GM12878 (cell line): ENCODE data around the gene CLEC14A. TPM values are rescaled to one million over a fixed set of nuclear protein-coding genes. Genes with fewer than 3 reads are reported as not detected.

Experiments
- ATAC-seq: fragments of 200-7000 bp; cut with Tn5 transposase; 3 replicates; pipeline ENCODE4 v1.9.1; 2020; ENCODE audit warnings: mild to moderate bottlenecking, moderate library complexity
- BruUV-seq: library from RNA; stranded (reverse); fragments of 400-500 nt; replicated peaks from 2 replicates; lab custom pipeline; 2021; lab: Mats Ljungman, UMichigan
- CTCF ChIA-PET: fragments of 300-600 bp; sonication (Branson Sonifier 250); formaldehyde crosslinking; extraction: SDS; loops from one replicate; lab custom pipeline; 2021; ENCODE audit warnings: inconsistent platforms; lab: Yijun Ruan, JAX
- POLR2A ChIA-PET: fragments of 350-600 bp; formaldehyde crosslinking; extraction: SDS; loops from one replicate; lab custom pipeline; 2021; ENCODE audit warnings: inconsistent platforms; lab: Charles Lee
- RAD21 ChIA-PET: fragments of 300-600 bp; sonication (Branson Sonifier 250); formaldehyde crosslinking; loops from one replicate; lab custom pipeline; 2023; ENCODE audit warnings: antibody characterized with exemption; ENCODE audit not compliant: unreplicated experiment; lab: Charles Lee
- SMC1A ChIA-PET: fragments of 300-600 bp; sonication (Branson Sonifier 250); formaldehyde crosslinking; loops from one replicate; lab custom pipeline; 2023; ENCODE audit not compliant: unreplicated experiment, uncharacterized antibody; lab: Charles Lee
- DNase-seq: peaks from one replicate; pipeline ENCODE4 v3.0.0-alpha.2; 2011; ENCODE audit warnings: low read depth, low spot score
- FAIRE-seq: peaks from 3 replicates; lab custom pipeline; 2011; peaks lifted over from hg19 to GRCh38; lab: Jason Lieb, UNC
- H2AFZ ChIP-seq: 2 replicates; pipeline ENCODE4 v1.6.0; 2011; ENCODE audit warnings: low read depth, low read length, control low read depth; ENCODE audit not compliant: control insufficient read depth
- H3K27ac ChIP-seq: 2 replicates; pipeline ENCODE4 v1.5.1; 2011; ENCODE audit warnings: control low read depth; ENCODE audit not compliant: control insufficient read depth, insufficient read depth
- H3K27me3 ChIP-seq, 2 experiments: replicated peaks in 1 of 2; 2 replicates each; pipeline versions ENCODE4 v1.6.0 to v1.6.1; 2011; ENCODE audit warnings: low read length in 1 of 2; ENCODE audit not compliant: control insufficient read depth in 2 of 2, insufficient read depth in 2 of 2
- H3K36me3 ChIP-seq, 2 experiments: 2 replicates each; pipeline ENCODE4 v1.5.1; 2011; ENCODE audit warnings: low read length in 1 of 2; ENCODE audit not compliant: control insufficient read depth in 2 of 2, insufficient read depth in 2 of 2
- H3K4me1 ChIP-seq: 2 replicates; pipeline ENCODE4 v1.6.1; 2011; ENCODE audit warnings: mild to moderate bottlenecking, low read length, moderate library complexity, mixed read lengths; ENCODE audit not compliant: control insufficient read depth, insufficient read depth
- H3K4me2 ChIP-seq: 2 replicates; pipeline ENCODE4 v1.6.0; 2011; ENCODE audit warnings: control low read depth; ENCODE audit not compliant: control insufficient read depth, insufficient read depth
- H3K4me3 ChIP-seq: fragments of 200-600 bp; sonication (generic); 2 replicates; pipeline ENCODE4 v1.5.1; 2016
- H3K79me2 ChIP-seq: 2 replicates; pipeline ENCODE4 v1.6.0; 2011; ENCODE audit warnings: low read length; ENCODE audit not compliant: control insufficient read depth, insufficient read depth
- H3K9ac ChIP-seq: 2 replicates; pipeline ENCODE4 v1.8.0; 2011; ENCODE audit warnings: low read length, control low read depth, mixed read lengths; ENCODE audit not compliant: control insufficient read depth, insufficient read depth
- H3K9me3 ChIP-seq: replicated peaks from 3 replicates; pipeline ENCODE4 v1.5.1; 2011; ENCODE audit warnings: mild to moderate bottlenecking, low read length; ENCODE audit not compliant: control insufficient read depth, insufficient read depth
- H4K20me1 ChIP-seq: 2 replicates; pipeline ENCODE4 v1.6.0; 2011; ENCODE audit not compliant: control insufficient read depth, insufficient read depth
- CHD2 ChIP-seq: IDR thresholded peaks from 2 replicates; pipeline ENCODE4 v1.6.1; 2011; ENCODE audit warnings: low read depth, low read length, improper control_type of control experiment, borderline replicate concordance
- CREB1 ChIP-seq: IDR thresholded peaks from 2 replicates; pipeline ENCODE4 v1.6.1; 2012; ENCODE audit warnings: low read depth, mild to moderate bottlenecking, inconsistent platforms
- ETV6 ChIP-seq, 2 experiments: fragments of 450-650 bp in 1 of 2; IDR thresholded peaks in 1 of 2; conservative IDR thresholded peaks in 1 of 2; 2 replicates each; pipeline ENCODE4 v1.6.1; 2014; ENCODE audit warnings: antibody characterized with exemption in 1 of 2, borderline replicate concordance in 1 of 2, low read depth in 1 of 2, mild to moderate bottlenecking in 1 of 2, moderate library complexity in 1 of 2
- IKZF2 ChIP-seq, 2 experiments: fragments of 450-650 bp; IDR thresholded peaks; 2 replicates each; pipeline ENCODE4 v1.6.1; 2017; ENCODE audit warnings: mild to moderate bottlenecking in 2 of 2, moderate library complexity in 2 of 2
- MEF2A ChIP-seq: IDR thresholded peaks from 2 replicates; pipeline ENCODE4 v1.6.1; 2011; ENCODE audit warnings: low read depth, mild to moderate bottlenecking, low read length, moderate library complexity; ENCODE audit not compliant: insufficient read depth
- NR2C1 ChIP-seq: fragments of 450-650 bp; IDR thresholded peaks from 2 replicates; pipeline ENCODE4 v1.6.1; 2017; ENCODE audit warnings: antibody characterized with exemption, mild to moderate bottlenecking, moderate library complexity
- NR2F1 ChIP-seq: fragments of 450-650 bp; conservative IDR thresholded peaks from 2 replicates; pipeline ENCODE4 v1.6.1; 2017; ENCODE audit warnings: mild to moderate bottlenecking
- PML ChIP-seq: IDR thresholded peaks from 2 replicates; pipeline ENCODE4 v1.6.1; 2012; ENCODE audit warnings: low read length, inconsistent platforms
- POLR2AphosphoS2 ChIP-seq: IDR thresholded peaks from 2 replicates; pipeline ENCODE4 v1.6.1; 2011; ENCODE audit warnings: low read depth, mild to moderate bottlenecking, low read length, improper control_type of control experiment, moderate library complexity
- SPI1 ChIP-seq: IDR thresholded peaks from 2 replicates; pipeline ENCODE4 v1.6.1; 2011; ENCODE audit warnings: low read depth, mild to moderate bottlenecking, low read length, moderate library complexity, borderline replicate concordance; ENCODE audit not compliant: insufficient read depth
- ZNF622 ChIP-seq: fragments of 450-650 bp; IDR thresholded peaks from 2 replicates; pipeline ENCODE4 v1.6.1; 2017; ENCODE audit warnings: mild to moderate bottlenecking, inconsistent platforms
- WGBS: methylation state at CpG from one replicate; pipeline ENCODE4 v1.1.6; 2016; ENCODE audit warnings: low lambda C conversion rate; ENCODE audit not compliant: insufficient replicate concordance, insufficient coverage; ENCODE audit errors: missing lambda C conversion rate; 5-methylcytosine and 5-hydroxymethylcytosine counted together
- in situ Hi-C: fragments of 300-500 bp; cut with MboI; formaldehyde crosslinking; loops from 9 replicates; pipeline ENCODE4 v1.14.3; 2018; ENCODE audit warnings: mixed read lengths
- intact Hi-C: fragments of 100-400 bp; cut with micrococcal nuclease; formaldehyde crosslinking; loops from one replicate; pipeline ENCODE4 v1.14.2; 2022; ENCODE audit not compliant: unreplicated experiment
- polyA plus RNA-seq, 11 experiments: library from polyadenylated mRNA; depleted of rRNA in 4 of 11; unstranded in 6 of 11; stranded (reverse) in 5 of 11; fragments of >200 nt; fragmentation: Nextera tagmentation in 4 of 11; fragmentation: Illumina TruSeq in 1 of 11; extraction: Ambion mirVana in 4 of 11; extraction: Trizol in 1 of 11; gene quantifications; 1 replicate in 1 of 11; 2 replicates in 10 of 11; pipeline versions ENCODE4 v1.2.1 to v1.2.3, GENCODE V29; 2011 to 2016; ENCODE audit warnings: inconsistent platforms in 2 of 11, missing spikeins in 2 of 11, low read depth in 1 of 11
- total RNA-seq, 4 experiments: library from RNA; depleted of rRNA in 3 of 4; stranded (reverse); fragments of >200 nt in 3 of 4; fragmentation: Illumina TruSeq in 1 of 4; extraction: Trizol in 1 of 4; gene quantifications; 2 replicates each; pipeline versions ENCODE4 v1.2.1 to v1.2.3, GENCODE V29; 2013 to 2021
- TF ChIP-seq, protein P1 (sequence below): fragments of 450-650 bp; IDR thresholded peaks from 2 replicates; pipeline ENCODE4 v1.6.1; 2017; ENCODE audit warnings: mild to moderate bottlenecking, moderate library complexity
- TF ChIP-seq, protein P2 (sequence below): fragments of 450-650 bp; IDR thresholded peaks from 2 replicates; pipeline ENCODE4 v1.6.1; 2016; ENCODE audit warnings: mild to moderate bottlenecking

Gene CLEC14A
- total and polyA plus RNA-seq, 10 of the 15 experiments (the other 5 are each of a cell fraction or from before 2014, with no cell fraction given), result not detected

DNA sequence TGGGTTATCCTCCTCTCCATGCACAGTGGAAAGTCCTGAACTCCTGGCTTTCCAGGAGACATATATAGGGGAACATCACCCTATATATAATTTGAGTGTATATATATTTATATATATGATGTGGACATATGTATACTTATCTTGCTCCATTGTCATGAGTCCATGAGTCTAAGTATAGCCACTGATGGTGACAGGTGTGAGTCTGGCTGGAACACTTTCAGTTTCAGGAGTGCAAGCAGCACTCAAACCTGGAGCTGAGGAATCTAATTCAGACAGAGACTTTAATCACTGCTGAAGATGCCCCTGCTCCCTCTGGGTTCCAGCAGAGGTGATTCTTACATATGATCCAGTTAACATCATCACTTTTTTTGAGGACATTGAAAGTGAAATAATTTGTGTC, 43.8 kb downstream of the CLEC14A start (continued):
- TF ChIP-seq, protein P1, sequence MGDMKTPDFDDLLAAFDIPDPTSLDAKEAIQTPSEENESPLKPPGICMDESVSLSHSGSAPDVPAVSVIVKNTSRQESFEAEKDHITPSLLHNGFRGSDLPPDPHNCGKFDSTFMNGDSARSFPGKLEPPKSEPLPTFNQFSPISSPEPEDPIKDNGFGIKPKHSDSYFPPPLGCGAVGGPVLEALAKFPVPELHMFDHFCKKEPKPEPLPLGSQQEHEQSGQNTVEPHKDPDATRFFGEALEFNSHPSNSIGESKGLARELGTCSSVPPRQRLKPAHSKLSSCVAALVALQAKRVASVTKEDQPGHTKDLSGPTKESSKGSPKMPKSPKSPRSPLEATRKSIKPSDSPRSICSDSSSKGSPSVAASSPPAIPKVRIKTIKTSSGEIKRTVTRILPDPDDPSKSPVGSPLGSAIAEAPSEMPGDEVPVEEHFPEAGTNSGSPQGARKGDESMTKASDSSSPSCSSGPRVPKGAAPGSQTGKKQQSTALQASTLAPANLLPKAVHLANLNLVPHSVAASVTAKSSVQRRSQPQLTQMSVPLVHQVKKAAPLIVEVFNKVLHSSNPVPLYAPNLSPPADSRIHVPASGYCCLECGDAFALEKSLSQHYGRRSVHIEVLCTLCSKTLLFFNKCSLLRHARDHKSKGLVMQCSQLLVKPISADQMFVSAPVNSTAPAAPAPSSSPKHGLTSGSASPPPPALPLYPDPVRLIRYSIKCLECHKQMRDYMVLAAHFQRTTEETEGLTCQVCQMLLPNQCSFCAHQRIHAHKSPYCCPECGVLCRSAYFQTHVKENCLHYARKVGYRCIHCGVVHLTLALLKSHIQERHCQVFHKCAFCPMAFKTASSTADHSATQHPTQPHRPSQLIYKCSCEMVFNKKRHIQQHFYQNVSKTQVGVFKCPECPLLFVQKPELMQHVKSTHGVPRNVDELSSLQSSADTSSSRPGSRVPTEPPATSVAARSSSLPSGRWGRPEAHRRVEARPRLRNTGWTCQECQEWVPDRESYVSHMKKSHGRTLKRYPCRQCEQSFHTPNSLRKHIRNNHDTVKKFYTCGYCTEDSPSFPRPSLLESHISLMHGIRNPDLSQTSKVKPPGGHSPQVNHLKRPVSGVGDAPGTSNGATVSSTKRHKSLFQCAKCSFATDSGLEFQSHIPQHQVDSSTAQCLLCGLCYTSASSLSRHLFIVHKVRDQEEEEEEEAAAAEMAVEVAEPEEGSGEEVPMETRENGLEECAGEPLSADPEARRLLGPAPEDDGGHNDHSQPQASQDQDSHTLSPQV, result no peak
- TF ChIP-seq NR2F1 (no peak), POLR2AphosphoS2 (no peak), IKZF2 (IDR thresholded peaks at IDR 0.05) (no peak)

DNA sequence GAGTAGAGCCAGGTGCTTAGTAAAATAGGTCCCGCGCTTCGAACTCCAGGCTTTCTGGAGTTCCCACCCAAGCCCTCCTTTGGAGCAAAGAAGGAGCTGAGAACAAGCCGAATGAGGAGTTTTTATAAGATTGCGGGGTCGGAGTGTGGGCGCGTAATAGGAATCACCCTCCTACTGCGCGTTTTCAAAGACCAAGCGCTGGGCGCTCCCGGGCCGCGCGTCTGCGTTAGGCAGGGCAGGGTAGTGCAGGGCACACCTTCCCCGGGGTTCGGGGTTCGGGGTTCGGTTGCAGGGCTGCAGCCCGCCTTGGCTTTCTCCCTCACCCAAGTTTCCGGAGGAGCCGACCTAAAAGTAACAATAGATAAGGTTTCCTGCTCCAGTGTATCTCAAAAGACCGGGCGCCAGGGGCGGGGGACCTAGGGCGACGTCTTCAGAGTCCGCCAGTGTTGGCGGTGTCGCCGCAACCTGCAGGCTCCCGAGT, 44.6 kb downstream of the CLEC14A start:
- ATAC-seq, result no peak
- DNase-seq, result no peak
- Histone ChIP-seq H3K4me2 (no peak overlapping the region), H3K79me2 (no peaks in the 10 kb centered on the region), H3K4me1 (no peaks in the 10 kb centered on the region), H3K9me3 (no peaks in the 10 kb centered on the region; the same call in 2 of the 3 replicates), H4K20me1 (no peaks in the 10 kb centered on the region), H3K27ac (no peak overlapping the region), H3K36me3 (no peaks in the 10 kb centered on the region), H3K4me3 (no peak overlapping the region), H3K27me3 (no peaks in the 10 kb centered on the region), H2AFZ (no peak overlapping the region), H3K9ac (no peak overlapping the region)
- 47% methylated on average over 34 of the region's 34 CpGs for WGBS
- SMC1A ChIA-PET, result no interaction called here
- CTCF ChIA-PET, result no interaction called here
- no peak for TF ChIP-seq MEF2A
- no peak for TF ChIP-seq SPI1
- TF ChIP-seq CREB1, result no peak
- no peak for TF ChIP-seq CHD2
- TF ChIP-seq ZNF622, result no peak
- TF ChIP-seq ETV6 (conservative IDR thresholded peaks at IDR 0.05 in 1 of 2, IDR thresholded peaks at IDR 0.05 in 1 of 2; ENCODE audit: borderline replicate concordance in 1 of 2, low read depth in 1 of 2), result no peak
- TF ChIP-seq, protein P2, sequence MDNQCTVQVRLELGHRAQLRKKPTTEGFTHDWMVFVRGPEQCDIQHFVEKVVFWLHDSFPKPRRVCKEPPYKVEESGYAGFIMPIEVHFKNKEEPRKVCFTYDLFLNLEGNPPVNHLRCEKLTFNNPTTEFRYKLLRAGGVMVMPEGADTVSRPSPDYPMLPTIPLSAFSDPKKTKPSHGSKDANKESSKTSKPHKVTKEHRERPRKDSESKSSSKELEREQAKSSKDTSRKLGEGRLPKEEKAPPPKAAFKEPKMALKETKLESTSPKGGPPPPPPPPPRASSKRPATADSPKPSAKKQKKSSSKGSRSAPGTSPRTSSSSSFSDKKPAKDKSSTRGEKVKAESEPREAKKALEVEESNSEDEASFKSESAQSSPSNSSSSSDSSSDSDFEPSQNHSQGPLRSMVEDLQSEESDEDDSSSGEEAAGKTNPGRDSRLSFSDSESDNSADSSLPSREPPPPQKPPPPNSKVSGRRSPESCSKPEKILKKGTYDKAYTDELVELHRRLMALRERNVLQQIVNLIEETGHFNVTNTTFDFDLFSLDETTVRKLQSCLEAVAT, result no peak
- no peak for TF ChIP-seq PML
- TF ChIP-seq NR2C1, result no peak
- BruUV-seq, result no TSS peak
- POLR2A ChIA-PET, result no interaction called here
- RAD21 ChIA-PET, result no interaction called here
- intact Hi-C loops (no loop called here), in situ Hi-C loops (no loop called here)
- no peak for FAIRE-seq
